GM21576 (cell line): ENCODE measurements around the gene ZNF132.
A peak's percentile ranks its signal among the peaks of the same experiment; 100 is the strongest.

ENCODE experiments used
- ATAC-seq: cut with Tn5 transposase; IDR thresholded peaks from one replicate; pipeline ENCODE4 v1.9.1; 2021; ENCODE audit warnings: mild to moderate bottlenecking, moderate library complexity; ENCODE audit not compliant: unreplicated experiment

The ZNF132 gene

GRCh38 chr19:58392945-58393724, 46.8 kb downstream of the ZNF132 start:
- ATAC-seq = no peak

- no peak for ATAC-seq
Measured at GRCh38 chr19:58388175-58388526, 51.8 kb downstream of the ZNF132 start.

- no peak for ATAC-seq
Measured at GRCh38 chr19:58387338-58388174, 52.4 kb downstream of the ZNF132 start.

- peak; percentile 84 for ATAC-seq
Measured at GRCh38 chr19:58386576-58387337, 53.2 kb downstream of the ZNF132 start, which contains the start of gene RPS5. TSS of gene RPS5 (plus strand) at chr19:58387269. CDS start at chr19:58388138, 869 bp downstream.

GRCh38 chr19:58385891-58386575, 53.9 kb downstream of the ZNF132 start:
- peak; percentile 0 for ATAC-seq

- no peak for ATAC-seq
Measured at GRCh38 chr19:58385313-58385890, 54.6 kb downstream of the ZNF132 start.

GRCh38 chr19:58382997-58383603, 56.9 kb downstream of the ZNF132 start:
- ATAC-seq = no peak
